ENCODE data around the gene IFNE.
"Not testable (repeated sequence)": the region's sequence is repeated elsewhere in the genome, so short reads cannot be mapped to it uniquely, and the experiment has no call there.

Gene IFNE

GRCh38 chr9:21470126-21470525 lies 12.0 kb downstream of the IFNE start:
- Histone ChIP-seq H3K27me3 (ENCODE audit: insufficient read depth, low read length) (peaks cover under 1% of the 10 kb centered on the region), H3K9me3 (ENCODE audit: low read length) (no peaks in the 10 kb centered on the region), H3K4me3 (ENCODE audit: low read length) (no peak overlapping the region), H2AFZ (ENCODE audit: low read depth, low read length) (no peak overlapping the region), H3K4me1 (ENCODE audit: insufficient read depth, low read length) (no peaks in the 10 kb centered on the region), H3K36me3 (ENCODE audit: insufficient read depth, low read length) (no peaks in the 10 kb centered on the region)

- H3K27me3 ChIP-seq (ENCODE audit: insufficient read depth, low read length), result no peaks in the 10 kb centered on the region
These were observed 16.1 kb downstream of the IFNE start for GRCh38 chr9:21465859-21466518.

GRCh38 chr9:21465138-21465537 lies 17.0 kb downstream of the IFNE start:
- Histone ChIP-seq H3K4me3 (ENCODE audit: low read length) (no peak overlapping the region), H3K27me3 (ENCODE audit: insufficient read depth, low read length) (no peaks in the 10 kb centered on the region), H3K9me3 (ENCODE audit: low read length) (no peaks in the 10 kb centered on the region), H2AFZ (ENCODE audit: low read depth, low read length) (no peak overlapping the region), H3K36me3 (ENCODE audit: insufficient read depth, low read length) (no peaks in the 10 kb centered on the region), H3K4me1 (ENCODE audit: insufficient read depth, low read length) (no peaks in the 10 kb centered on the region)

More at GRCh38 chr9:21465859-21466518, 16.1 kb downstream of the IFNE start:
- no peaks in the 10 kb centered on the region for H3K4me1 ChIP-seq (ENCODE audit: insufficient read depth, low read length)
- no peaks in the 10 kb centered on the region for H3K36me3 ChIP-seq (ENCODE audit: insufficient read depth, low read length)
- no peak overlapping the region for H3K4me3 ChIP-seq (ENCODE audit: low read length)
- H3K9me3 ChIP-seq (ENCODE audit: low read length), result no peaks in the 10 kb centered on the region
- no peak overlapping the region for H2AFZ ChIP-seq (ENCODE audit: low read depth, low read length)

GRCh38 chr9:21461377-21461776 lies 20.7 kb downstream of the IFNE start:
- Histone ChIP-seq H3K9me3 (ENCODE audit: low read length) (no peaks in the 10 kb centered on the region), H3K36me3 (ENCODE audit: insufficient read depth, low read length) (no peaks in the 10 kb centered on the region), H3K4me3 (ENCODE audit: low read length) (no peak overlapping the region), H2AFZ (ENCODE audit: low read depth, low read length) (no peak overlapping the region), H3K4me1 (ENCODE audit: insufficient read depth, low read length) (no peaks in the 10 kb centered on the region), H3K27me3 (ENCODE audit: insufficient read depth, low read length) (no peaks in the 10 kb centered on the region)

GRCh38 chr9:21455320-21455719 lies 26.8 kb downstream of the IFNE start:
- Histone ChIP-seq H3K36me3 (ENCODE audit: insufficient read depth, low read length) (no peaks in the 10 kb centered on the region), H3K9me3 (ENCODE audit: low read length) (no peaks in the 10 kb centered on the region), H2AFZ (ENCODE audit: low read depth, low read length) (no peak overlapping the region), H3K4me3 (ENCODE audit: low read length) (no peak overlapping the region), H3K4me1 (ENCODE audit: insufficient read depth, low read length) (no peaks in the 10 kb centered on the region), H3K27me3 (ENCODE audit: insufficient read depth, low read length) (no peaks in the 10 kb centered on the region)

GRCh38 chr9:21454149-21454548 lies 28.0 kb downstream of the IFNE start:
- Histone ChIP-seq H3K27me3 (ENCODE audit: insufficient read depth, low read length) (no peaks in the 10 kb centered on the region), H3K9me3 (ENCODE audit: low read length) (no peaks in the 10 kb centered on the region), H3K4me1 (ENCODE audit: insufficient read depth, low read length) (no peaks in the 10 kb centered on the region), H2AFZ (ENCODE audit: low read depth, low read length) (no peak overlapping the region), H3K4me3 (ENCODE audit: low read length) (no peak overlapping the region), H3K36me3 (ENCODE audit: insufficient read depth, low read length) (no peaks in the 10 kb centered on the region)

- H3K9me3 ChIP-seq (ENCODE audit: low read length), result no peaks in the 10 kb centered on the region
- no peaks in the 10 kb centered on the region for H3K36me3 ChIP-seq (ENCODE audit: insufficient read depth, low read length)
- no peaks in the 10 kb centered on the region for H3K4me1 ChIP-seq (ENCODE audit: insufficient read depth, low read length)
- no peaks in the 10 kb centered on the region for H3K27me3 ChIP-seq (ENCODE audit: insufficient read depth, low read length)
- H2AFZ ChIP-seq (ENCODE audit: low read depth, low read length), result no peak overlapping the region
- H3K4me3 ChIP-seq (ENCODE audit: low read length), result no peak overlapping the region
These were observed 29.4 kb downstream of the IFNE start for GRCh38 chr9:21452681-21453080.

GRCh38 chr9:21450733-21451394 lies 31.2 kb downstream of the IFNE start:
- Histone ChIP-seq H2AFZ (ENCODE audit: low read depth, low read length) (no peak overlapping the region), H3K4me3 (ENCODE audit: low read length) (no peak overlapping the region), H3K36me3 (ENCODE audit: insufficient read depth, low read length) (no peaks in the 10 kb centered on the region), H3K27me3 (ENCODE audit: insufficient read depth, low read length) (no peaks in the 10 kb centered on the region), H3K4me1 (ENCODE audit: insufficient read depth, low read length) (no peaks in the 10 kb centered on the region), H3K9me3 (ENCODE audit: low read length) (no peaks in the 10 kb centered on the region)

- H3K27me3 ChIP-seq (ENCODE audit: insufficient read depth, low read length); H3K9me3 ChIP-seq (ENCODE audit: low read length); H3K4me3 ChIP-seq (ENCODE audit: low read length); H3K36me3 ChIP-seq (ENCODE audit: insufficient read depth, low read length); H2AFZ ChIP-seq (ENCODE audit: low read depth, low read length); H3K4me1 ChIP-seq (ENCODE audit: insufficient read depth, low read length): not testable (repeated sequence)
These were observed 32.8 kb downstream of the IFNE start for GRCh38 chr9:21449312-21449711.

- Histone ChIP-seq H3K4me1 (ENCODE audit: insufficient read depth, low read length) (no peaks in the 10 kb centered on the region), H3K4me3 (ENCODE audit: low read length) (no peak overlapping the region), H3K36me3 (ENCODE audit: insufficient read depth, low read length) (no peaks in the 10 kb centered on the region), H3K9me3 (ENCODE audit: low read length) (no peaks in the 10 kb centered on the region), H3K27me3 (ENCODE audit: insufficient read depth, low read length) (no peaks in the 10 kb centered on the region), H2AFZ (ENCODE audit: low read depth, low read length) (no peak overlapping the region)
These were observed 38.1 kb downstream of the IFNE start for GRCh38 chr9:21443849-21444625.

GRCh38 chr9:21440139-21440538 lies 42.0 kb downstream of the IFNE start, which contains the start of gene IFNA1:
TSS of gene IFNA1 (plus strand) at chr9:21440439. CDS start at chr9:21440508, 69 bp downstream.
- Histone ChIP-seq H3K27me3 (ENCODE audit: insufficient read depth, low read length) (no peaks in the 10 kb centered on the region), H3K36me3 (ENCODE audit: insufficient read depth, low read length) (no peaks in the 10 kb centered on the region), H3K4me3 (ENCODE audit: low read length) (no peak within 1 kb of the TSS), H3K4me1 (ENCODE audit: insufficient read depth, low read length) (no peaks in the 10 kb centered on the region), H2AFZ (ENCODE audit: low read depth, low read length) (no peak within 1 kb of the TSS), H3K9me3 (ENCODE audit: low read length) (no peaks in the 10 kb centered on the region)

- not testable (repeated sequence) for H3K36me3 ChIP-seq (ENCODE audit: insufficient read depth, low read length); H3K27me3 ChIP-seq (ENCODE audit: insufficient read depth, low read length); H3K4me1 ChIP-seq (ENCODE audit: insufficient read depth, low read length); H2AFZ ChIP-seq (ENCODE audit: low read depth, low read length); H3K4me3 ChIP-seq (ENCODE audit: low read length); H3K9me3 ChIP-seq (ENCODE audit: low read length)
These were observed 47.1 kb downstream of the IFNE start for GRCh38 chr9:21435015-21435383.

- no peaks in the 10 kb centered on the region for H3K9me3 ChIP-seq (ENCODE audit: low read length)
- H3K4me3 ChIP-seq (ENCODE audit: low read length), result no peak overlapping the region
- H2AFZ ChIP-seq (ENCODE audit: low read depth, low read length), result no peak overlapping the region
- no peaks in the 10 kb centered on the region for H3K4me1 ChIP-seq (ENCODE audit: insufficient read depth, low read length)
- H3K27me3 ChIP-seq (ENCODE audit: insufficient read depth, low read length), result no peaks in the 10 kb centered on the region
- no peaks in the 10 kb centered on the region for H3K36me3 ChIP-seq (ENCODE audit: insufficient read depth, low read length)
These were observed 47.7 kb downstream of the IFNE start for GRCh38 chr9:21434202-21435014.
